Heart left ventricle (tissue), 16 donors: ENCODE results near the gene HIP1. TPM values are rescaled to one million over a fixed set of nuclear protein-coding genes. Genes with fewer than 3 reads are reported as not detected.
A peak's percentile ranks its signal among the peaks of the same experiment; 100 is the strongest.

ENCODE experiments used
- ATAC-seq, 4 donors: fragments of 200-7000 bp; cut with Tn5 transposase; one replicate each; pipeline ENCODE4 v1.9.1; 2020 to 2022; ENCODE audit warnings: moderate library complexity in 4 of 4, mild to moderate bottlenecking in 3 of 4, moderate number of reproducible peaks in 1 of 4
- DNase-seq, 5 donors: peaks; one replicate each; pipeline ENCODE4 v3.0.0-alpha.2; 2020
- H3K27ac ChIP-seq, 12 donors: fragments of 200-600 bp; sonication (generic) in 4 of 12; one replicate each; pipeline versions ENCODE4 v1.5.0 to v1.8.0; 2016 to 2022; ENCODE audit warnings: mild to moderate bottlenecking in 2 of 12
- H3K27me3 ChIP-seq, 9 donors: fragments of 200-600 bp; sonication (generic) in 2 of 9; one replicate each; pipeline versions ENCODE4 v1.5.1 to v1.8.0; 2016 to 2022; ENCODE audit warnings: mild to moderate bottlenecking in 3 of 9
- H3K36me3 ChIP-seq, 9 donors: fragments of 200-600 bp; sonication (generic) in 2 of 9; one replicate each; pipeline versions ENCODE4 v1.5.0 to v1.8.0; 2018 to 2022; ENCODE audit warnings: mild to moderate bottlenecking in 2 of 9
- H3K4me1 ChIP-seq, 12 donors: fragments of 200-600 bp; sonication (generic) in 4 of 12; one replicate each; pipeline versions ENCODE4 v1.5.0 to v1.8.0; 2016 to 2022; ENCODE audit warnings: mild to moderate bottlenecking in 3 of 12
- H3K4me3 ChIP-seq, 12 donors: fragments of 200-600 bp; sonication (generic) in 4 of 12; one replicate each; pipeline versions ENCODE4 v1.5.0 to v1.8.0; 2017 to 2022; ENCODE audit warnings: mild to moderate bottlenecking in 9 of 12, moderate library complexity in 4 of 12
- H3K9me3 ChIP-seq, 12 donors: fragments of 200-600 bp; sonication (generic) in 4 of 12; one replicate each; pipeline versions ENCODE4 v1.5.0 to v1.8.0; 2016 to 2022; ENCODE audit warnings: mild to moderate bottlenecking in 1 of 12
- POLR2A ChIP-seq, 2 donors: fragments of 450-650 bp; IDR thresholded peaks; one replicate each; pipeline ENCODE4 v1.6.1; 2017; ENCODE audit warnings: antibody characterized with exemption in 2 of 2, mild to moderate bottlenecking in 2 of 2, moderate library complexity in 2 of 2
- WGBS, 4 donors: extraction: QIAGEN DNeasy Blood & Tissue Kit in 2 of 4; methylation state at CpG; one replicate each; pipeline versions ENCODE4 v1.1.5 to v1.1.7; 2013 to 2018; 5-methylcytosine and 5-hydroxymethylcytosine counted together
- intact Hi-C, 10 donors: fragments of 100-400 bp; cut with DNase I; formaldehyde crosslinking; loops; one replicate each; pipeline versions ENCODE4 v1.11.1 to v1.14.2; 2022
- polyA plus RNA-seq, 2 donors: library from polyadenylated mRNA; stranded (reverse); fragments of 200-250 nt; gene quantifications; one replicate each; pipeline ENCODE4 v1.2.3, GENCODE V29; 2013
- total RNA-seq, 9 donors: library from RNA; depleted of rRNA in 2 of 9; stranded (reverse); fragments of >200 nt in 2 of 9; fragmentation: NEBNext Ultra II Directional in 3 of 9; extraction: Animal tissue kit (Norgen Biotek cat#: 25700) in 3 of 9; gene quantifications; one replicate each; pipeline versions ENCODE4 v1.1.0 to v1.2.4, GENCODE V29; 2016 to 2023
- TF ChIP-seq, protein P1 (sequence below), 12 donors: fragments of 200-600 bp; sonication (generic) in 4 of 12; IDR thresholded peaks; one replicate each; pipeline versions ENCODE4 v1.5.0 to v1.8.0; 2018 to 2022; ENCODE audit warnings: antibody characterized with exemption in 12 of 12, mild to moderate bottlenecking in 5 of 12
- donor health status: ischemic (EF 13 %, LVEDD 7.1; RV severe dilation, severe dysfunction).
- donor health status: healthy with polysubstance abuse.
- donor health status: DM: no; HTN: yes; CAD: no.
- donor health status: DM: no; HTN: no; CAD: no.
- donor health status: ischemic (EF 25% LVEDD 6.9; RV normal size, moderate dysfunction).
- donor health status: ischemic (EF 25% LVEDD 5.7; RV mildly dilated, moderate dysfunction).
- donor health status: healthy.
- donor health status: DM: yes; HTN: yes; CAD: no.
- donor health status: ischemic (EF 35%, LVEDD 5.7; RV mildly dilated, moderate dysfunction).
- donor health status: nonischemic (EF 11% LVEDD 7.7; RV severe dilation, severe dysfunction).
- donor health status: DM: yes; HTN: yes; CAD: no.
- donor health status: PGD.
- donor health status: ischemic (EF 29% LVEDD 5.4; RV normal size, mild dysfunction).
- donor health status: nonischemic (EF 23%, LVEDD 6.1; RV moderate dilation, normal function).

HIP1 gene
- total and polyA plus RNA-seq, 11 donors = 5.9 to 36.4 (median 21.8) TPM

- TF ChIP-seq, protein P1, sequence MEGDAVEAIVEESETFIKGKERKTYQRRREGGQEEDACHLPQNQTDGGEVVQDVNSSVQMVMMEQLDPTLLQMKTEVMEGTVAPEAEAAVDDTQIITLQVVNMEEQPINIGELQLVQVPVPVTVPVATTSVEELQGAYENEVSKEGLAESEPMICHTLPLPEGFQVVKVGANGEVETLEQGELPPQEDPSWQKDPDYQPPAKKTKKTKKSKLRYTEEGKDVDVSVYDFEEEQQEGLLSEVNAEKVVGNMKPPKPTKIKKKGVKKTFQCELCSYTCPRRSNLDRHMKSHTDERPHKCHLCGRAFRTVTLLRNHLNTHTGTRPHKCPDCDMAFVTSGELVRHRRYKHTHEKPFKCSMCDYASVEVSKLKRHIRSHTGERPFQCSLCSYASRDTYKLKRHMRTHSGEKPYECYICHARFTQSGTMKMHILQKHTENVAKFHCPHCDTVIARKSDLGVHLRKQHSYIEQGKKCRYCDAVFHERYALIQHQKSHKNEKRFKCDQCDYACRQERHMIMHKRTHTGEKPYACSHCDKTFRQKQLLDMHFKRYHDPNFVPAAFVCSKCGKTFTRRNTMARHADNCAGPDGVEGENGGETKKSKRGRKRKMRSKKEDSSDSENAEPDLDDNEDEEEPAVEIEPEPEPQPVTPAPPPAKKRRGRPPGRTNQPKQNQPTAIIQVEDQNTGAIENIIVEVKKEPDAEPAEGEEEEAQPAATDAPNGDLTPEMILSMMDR (IDR thresholded peaks at IDR 0.05) = no peak
- no peak for TF ChIP-seq POLR2A (IDR thresholded peaks at IDR 0.05)
- Histone ChIP-seq H3K36me3 (no peaks in the 10 kb centered on the region), H3K4me1 (peaks cover 0 to 38% (median 12%) of the 10 kb centered on the region in 12 donors), H3K27me3 (no peaks in the 10 kb centered on the region), H3K4me3 (peak overlapping the region in 1 of 12 donors; percentile 17), H3K27ac (peak overlapping the region in 5 of 12 donors; percentile 17 to 94 (median 30)), H3K9me3 (no peaks in the 10 kb centered on the region)
- intact Hi-C loops = loop anchor here in 2 of 10 donors (10.0 kb wide), 2 partner anchors 96 to 136 kb away; no protein-coding TSS in a partner anchor
- 40 to 56% (median 44%) methylated on average over 13 of the region's 13 CpGs for WGBS, 4 donors
- ATAC-seq = no peak
- peak in 4 of 5 donors; percentile 56 to 69 (median 66) for DNase-seq
Measured at GRCh38 chr7:75740846-75741497, 2.2 kb upstream of the HIP1 start.

DNA sequence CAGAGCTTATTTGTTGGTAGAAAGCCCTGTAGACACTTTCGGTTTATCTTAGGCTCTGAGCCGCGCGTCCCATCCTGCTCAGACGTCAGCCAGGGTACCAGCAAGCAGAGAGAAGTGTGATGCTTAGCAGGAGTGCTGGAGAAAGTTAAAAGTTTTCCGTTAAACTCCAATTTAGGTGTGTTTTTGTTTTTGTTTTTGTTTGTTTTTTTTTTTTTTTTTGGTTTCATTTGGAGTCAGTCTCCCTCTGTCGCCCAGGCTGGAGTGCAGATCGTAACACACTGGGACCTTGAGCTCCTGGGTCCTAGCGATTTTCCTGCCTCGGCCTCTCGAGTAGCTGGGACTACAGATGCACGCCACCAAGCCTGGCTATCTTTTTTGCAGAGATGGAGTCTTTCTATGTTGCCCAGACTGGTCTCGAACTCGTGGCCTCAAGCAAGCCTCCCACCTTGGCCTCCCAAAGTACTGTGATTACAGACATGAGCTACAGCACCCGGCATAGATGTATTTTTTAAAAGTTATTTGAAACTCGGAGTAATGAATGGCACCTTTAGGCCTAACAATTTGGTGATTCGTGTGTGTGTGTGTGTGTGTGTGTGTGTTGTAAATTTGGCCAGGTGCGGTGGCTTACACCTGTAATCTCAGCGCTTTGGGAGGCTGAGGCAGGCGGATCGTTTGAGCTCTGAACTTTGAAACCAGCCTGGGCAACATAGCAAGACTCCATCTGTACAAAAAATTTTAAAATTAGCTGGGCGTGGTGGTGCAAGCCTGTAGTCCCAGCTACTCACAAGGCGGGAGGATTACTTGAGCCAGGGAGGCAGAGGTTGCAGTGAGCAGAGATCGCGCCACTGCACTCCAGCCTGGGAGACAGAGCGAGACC lies 1.3 kb upstream of the HIP1 start:
- no peaks in the 10 kb centered on the region for H3K36me3 ChIP-seq
- no peaks in the 10 kb centered on the region for H3K9me3 ChIP-seq
- TF ChIP-seq, protein P1 (IDR thresholded peaks at IDR 0.05) = no peak
- TF ChIP-seq POLR2A (IDR thresholded peaks at IDR 0.05) = no peak
- 60 to 64% (median 61%) methylated on average over 26 of the region's 26 CpGs for WGBS, 4 donors
- intact Hi-C loops = loop anchor here in 8 of 10 donors (2.0 to 10.0 kb wide), 8 partner anchors 75 to 135 kb away; no protein-coding TSS in a partner anchor
- ATAC-seq (peak in 1 of 4 donors; percentile 23), DNase-seq (no peak)
- no peaks in the 10 kb centered on the region for H3K27me3 ChIP-seq
- H3K27ac ChIP-seq = peak overlapping the region; percentile 71 to 95 (median 90)
- peak overlapping the region; percentile 62 to 100 (median 96) for H3K4me3 ChIP-seq
- peaks cover 0 to 38% (median 12%) of the 10 kb centered on the region in 12 donors for H3K4me1 ChIP-seq

- Histone ChIP-seq H3K4me1 (peaks cover 0 to 42% (median 16%) of the 10 kb centered on the region in 12 donors), H3K27me3 (no peaks in the 10 kb centered on the region), H3K4me3 (peak overlapping the region; percentile 76 to 100 (median 98)), H3K27ac (peak overlapping the region; percentile 71 to 95 (median 90)), H3K9me3 (no peaks in the 10 kb centered on the region), H3K36me3 (no peaks in the 10 kb centered on the region)
- TF ChIP-seq POLR2A (IDR thresholded peaks at IDR 0.05) = peak in 1 of 2 donors; percentile 58
- TF ChIP-seq, protein P1 (IDR thresholded peaks at IDR 0.05) = peak in 6 of 12 donors; percentile 21 to 43 (median 27)
- 0 to 2% (median 1%) methylated on average over 16 to 89 of the region's 89 CpGs for WGBS, 4 donors
- intact Hi-C loops = loop anchor here in 6 of 10 donors (2.0 to 10.0 kb wide), 6 partner anchors 74 to 128 kb away; no protein-coding TSS in a partner anchor
- ATAC-seq = peak; percentile 98 to 100 (median 99)
- peak; percentile 99 to 100 (median 100) for DNase-seq
Measured at GRCh38 chr7:75738975-75739795, 444 bp upstream of the HIP1 start.
